Loucy (cell line): ENCODE measurements around the gene TEKT3.

Source experiments
- H2AFZ ChIP-seq: fragments of 200-600 bp; sonication (generic); 2 replicates; pipeline ENCODE4 v1.6.0; 2016; ENCODE audit warnings: antibody characterized with exemption, mild to moderate bottlenecking, low read length, moderate library complexity
- H3F3A ChIP-seq: fragments of 200-600 bp; 2 replicates; pipeline ENCODE4 v1.6.0; 2016; ENCODE audit warnings: antibody characterized with exemption, low read depth, mild to moderate bottlenecking
- H3K27me3 ChIP-seq: fragments of 200-600 bp; sonication (generic); 2 replicates; pipeline ENCODE4 v1.6.1; 2014; ENCODE audit warnings: low read length, mild to moderate bottlenecking; ENCODE audit not compliant: insufficient read depth, poor library complexity, severe bottlenecking
- H3K36me3 ChIP-seq: fragments of 200-600 bp; sonication (generic); 2 replicates; pipeline ENCODE4 v1.6.1; 2016; ENCODE audit warnings: low read length; ENCODE audit not compliant: insufficient read depth
- H3K4me1 ChIP-seq: fragments of 200-600 bp; sonication (generic); 2 replicates; pipeline ENCODE4 v1.5.1; 2014; ENCODE audit warnings: low read length, mild to moderate bottlenecking; ENCODE audit not compliant: insufficient read depth, poor library complexity, severe bottlenecking
- H3K4me2 ChIP-seq: fragments of 200-600 bp; sonication (generic); 2 replicates; pipeline ENCODE4 v1.6.0; 2014; ENCODE audit warnings: antibody characterized with exemption, low read length, low read depth, mild to moderate bottlenecking; ENCODE audit not compliant: poor library complexity, severe bottlenecking
- H3K4me3 ChIP-seq: fragments of 200-600 bp; sonication (generic); 2 replicates; pipeline ENCODE4 v1.5.1; 2014; ENCODE audit warnings: low read length, mild to moderate bottlenecking, mixed read lengths; ENCODE audit not compliant: poor library complexity, severe bottlenecking
- H3K79me2 ChIP-seq: fragments of 200-600 bp; sonication (generic); 2 replicates; pipeline ENCODE4 v1.6.1; 2014; ENCODE audit warnings: low read length; ENCODE audit not compliant: insufficient read depth
- H3K9ac ChIP-seq: fragments of 200-600 bp; sonication (generic); 2 replicates; pipeline ENCODE4 v1.6.0; 2014; ENCODE audit warnings: mild to moderate bottlenecking, low read depth, low read length, moderate library complexity; ENCODE audit not compliant: poor library complexity, severe bottlenecking
- H3K9me2 ChIP-seq: fragments of 200-600 bp; sonication (generic); replicated peaks from 2 replicates; pipeline ENCODE4 v1.6.1; 2016; ENCODE audit warnings: low read depth, low read length, mixed read lengths
- H3K9me3 ChIP-seq: fragments of 200-600 bp; sonication (generic); 2 replicates; pipeline ENCODE4 v1.6.1; 2014; ENCODE audit warnings: mild to moderate bottlenecking, antibody characterized with exemption, low read length, low read depth; ENCODE audit not compliant: insufficient read depth
- H4K20me1 ChIP-seq: fragments of 200-600 bp; sonication (generic); 2 replicates; pipeline ENCODE4 v1.6.0; 2014; ENCODE audit warnings: antibody characterized with exemption, low read length, mild to moderate bottlenecking; ENCODE audit not compliant: insufficient read depth, poor library complexity, severe bottlenecking
- CTCF ChIP-seq: fragments of 200-600 bp; sonication (generic); conservative IDR thresholded peaks from 2 replicates; pipeline ENCODE4 v1.5.1; 2014; ENCODE audit warnings: mild to moderate bottlenecking, antibody characterized with exemption, low read length
- EZH2phosphoT487 ChIP-seq: fragments of 200-600 bp; IDR thresholded peaks from 2 replicates; pipeline ENCODE4 v1.6.1; 2018; ENCODE audit warnings: antibody characterized with exemption, mild to moderate bottlenecking, moderate library complexity, borderline replicate concordance

TEKT3 gene

GRCh38 chr17:15288859-15289258 is 52.5 kb downstream of the TEKT3 start:
- Histone ChIP-seq H3K9me2 (no peaks in the 10 kb centered on the region), H3K4me3 (no peak overlapping the region), H3F3A (no peaks in the 10 kb centered on the region), H3K4me2 (no peak overlapping the region), H3K36me3 (no peaks in the 10 kb centered on the region), H3K27me3 (no peaks in the 10 kb centered on the region), H3K9ac (no peak overlapping the region), H3K4me1 (no peaks in the 10 kb centered on the region), H3K79me2 (no peaks in the 10 kb centered on the region), H3K9me3 (no peaks in the 10 kb centered on the region), H2AFZ (no peak overlapping the region), H4K20me1 (no peaks in the 10 kb centered on the region)
- TF ChIP-seq CTCF (no peak), EZH2phosphoT487 (no peak)

DNA sequence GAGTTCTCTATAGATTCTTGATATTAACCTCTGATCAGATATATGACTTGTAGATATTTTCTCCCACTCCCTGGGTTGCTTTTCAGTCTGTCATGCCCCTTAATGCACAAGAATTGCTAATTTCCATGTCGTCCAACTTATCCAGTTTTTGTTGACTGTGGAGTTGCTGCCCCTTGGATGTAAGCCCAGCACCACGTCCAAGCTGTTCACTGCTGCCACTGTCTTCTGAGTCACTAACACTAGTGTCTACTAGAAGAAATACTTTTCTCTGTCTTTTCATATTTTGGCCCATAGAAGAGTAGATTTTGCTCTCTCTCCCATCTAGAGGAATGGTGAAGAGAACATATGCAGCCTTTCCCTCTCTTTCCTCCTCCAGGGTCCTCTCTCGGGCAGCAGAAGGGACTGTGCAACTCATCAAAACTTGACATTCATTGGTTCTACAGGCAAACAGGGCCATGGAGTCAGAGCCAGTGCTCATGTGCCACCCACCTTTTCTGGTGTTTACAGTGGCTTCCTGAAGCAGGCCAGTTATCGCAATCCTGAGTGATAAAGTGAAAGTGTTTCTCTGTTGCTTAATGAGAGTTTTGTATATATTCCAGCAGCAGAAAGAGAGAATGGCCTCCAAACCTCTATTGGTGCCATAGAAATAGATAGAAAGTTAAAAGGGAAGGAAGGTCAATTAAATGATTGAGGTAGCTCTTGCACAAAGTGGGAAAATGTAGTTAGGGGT is 53.7 kb downstream of the TEKT3 start:
- Histone ChIP-seq H3K4me2 (no peak overlapping the region), H3K4me1 (no peaks in the 10 kb centered on the region), H3K9me3 (no peaks in the 10 kb centered on the region), H3K79me2 (no peaks in the 10 kb centered on the region), H3K36me3 (no peaks in the 10 kb centered on the region), H2AFZ (no peak overlapping the region), H3K27me3 (no peaks in the 10 kb centered on the region), H3K9ac (no peak overlapping the region), H3K4me3 (no peak overlapping the region), H4K20me1 (no peaks in the 10 kb centered on the region), H3K9me2 (no peaks in the 10 kb centered on the region), H3F3A (no peaks in the 10 kb centered on the region)
- TF ChIP-seq EZH2phosphoT487: no peak
- no peak for TF ChIP-seq CTCF

- Histone ChIP-seq H3K9ac (no peak overlapping the region), H3K9me2 (no peaks in the 10 kb centered on the region)
These were observed 55.9 kb downstream of the TEKT3 start for GRCh38 chr17:15285466-15285865.

More at GRCh38 chr17:15285466-15285865, 55.9 kb downstream of the TEKT3 start:
- no peaks in the 10 kb centered on the region for H3K36me3 ChIP-seq
- TF ChIP-seq CTCF (no peak), EZH2phosphoT487 (no peak)
- no peaks in the 10 kb centered on the region for H4K20me1 ChIP-seq
- H2AFZ ChIP-seq: no peak overlapping the region
- no peaks in the 10 kb centered on the region for H3K79me2 ChIP-seq
- no peaks in the 10 kb centered on the region for H3K4me1 ChIP-seq
- no peaks in the 10 kb centered on the region for H3K9me3 ChIP-seq
- no peaks in the 10 kb centered on the region for H3F3A ChIP-seq
- H3K4me3 ChIP-seq: no peak overlapping the region
- H3K4me2 ChIP-seq: no peak overlapping the region
- no peaks in the 10 kb centered on the region for H3K27me3 ChIP-seq
